GM04503 (cell line): ENCODE measurements around the gene RGS6.

Experiments
- DNase-seq: peaks from one replicate; pipeline ENCODE4 v3.0.0-alpha.2; 2012; ENCODE audit warnings: low read depth

Gene RGS6

GRCh38 chr14:72243309-72244293, 311.4 kb downstream of the RGS6 start:
- DNase-seq: no peak

GRCh38 chr14:72247896-72248465, 315.8 kb downstream of the RGS6 start:
- DNase-seq: no peak

GRCh38 chr14:72253503-72253902, 321.3 kb downstream of the RGS6 start:
- DNase-seq: no peak

GRCh38 chr14:72254202-72254936, 322.1 kb downstream of the RGS6 start:
- no peak for DNase-seq

GRCh38 chr14:72254937-72255472, 322.8 kb downstream of the RGS6 start:
- no peak for DNase-seq

GRCh38 chr14:72256055-72256454, 323.8 kb downstream of the RGS6 start:
- no peak for DNase-seq

GRCh38 chr14:72261068-72261467, 328.8 kb downstream of the RGS6 start:
- no peak for DNase-seq

- no peak for DNase-seq
Observed at GRCh38 chr14:72262771-72263170, 330.5 kb downstream of the RGS6 start.

- no peak for DNase-seq
Observed at GRCh38 chr14:72264716-72265115, 332.5 kb downstream of the RGS6 start.

GRCh38 chr14:72270147-72270727, 338.0 kb downstream of the RGS6 start:
- DNase-seq: no peak

GRCh38 chr14:72270749-72271148, 338.5 kb downstream of the RGS6 start:
- no peak for DNase-seq

- DNase-seq: no peak
Observed at GRCh38 chr14:72275242-72275641, 343.0 kb downstream of the RGS6 start.

GRCh38 chr14:72278316-72278715, 346.1 kb downstream of the RGS6 start:
- DNase-seq: no peak

GRCh38 chr14:72284176-72284575, 351.9 kb downstream of the RGS6 start:
- DNase-seq: no peak

GRCh38 chr14:72290241-72290640, 358.0 kb downstream of the RGS6 start:
- no peak for DNase-seq

GRCh38 chr14:72291908-72292688, 359.9 kb downstream of the RGS6 start:
- DNase-seq: peak; percentile 10

- DNase-seq: no peak
Observed at GRCh38 chr14:72292689-72293024, 360.4 kb downstream of the RGS6 start.

- DNase-seq: no peak
Observed at GRCh38 chr14:72301352-72301751, 369.1 kb downstream of the RGS6 start.

- no peak for DNase-seq
Observed at GRCh38 chr14:72303930-72304329, 371.7 kb downstream of the RGS6 start.

GRCh38 chr14:72305561-72305960, 373.3 kb downstream of the RGS6 start:
- DNase-seq: no peak

GRCh38 chr14:72308967-72309485, 376.8 kb downstream of the RGS6 start:
- DNase-seq: no peak
